Spleen (tissue), 11 donors: ENCODE results near the gene NAGPA. TPM values are rescaled to one million over a fixed set of nuclear protein-coding genes. Genes with fewer than 3 reads are reported as not detected.

ENCODE experiments used
- DNase-seq: peaks from one replicate; pipeline ENCODE4 v3.0.0-alpha.2; 2020
- H3K27ac ChIP-seq, 8 donors: fragments of 200-600 bp; sonication (generic) in 7 of 8; 1 replicate in 4 of 8; 2 replicates in 4 of 8; pipeline versions ENCODE4 v1.5.0 to v1.8.0; 2016 to 2021; ENCODE audit warnings: inconsistent platforms in 4 of 8, mild to moderate bottlenecking in 4 of 8, moderate library complexity in 1 of 8
- H3K27me3 ChIP-seq, 7 donors: fragments of 200-600 bp; sonication (generic) in 6 of 7; replicated peaks in 1 of 7; 1 replicate in 4 of 7; 2 replicates in 3 of 7; pipeline versions ENCODE4 v1.5.0 to v1.8.0; 2016 to 2021; ENCODE audit warnings: inconsistent platforms in 3 of 7, mild to moderate bottlenecking in 1 of 7
- H3K36me3 ChIP-seq, 6 donors: fragments of 200-600 bp; sonication (generic) in 5 of 6; 1 replicate in 4 of 6; 2 replicates in 2 of 6; pipeline versions ENCODE4 v1.5.0 to v1.8.0; 2016 to 2021; ENCODE audit warnings: inconsistent platforms in 2 of 6
- H3K4me1 ChIP-seq, 6 donors: fragments of 200-600 bp; sonication (generic) in 5 of 6; 1 replicate in 3 of 6; 2 replicates in 3 of 6; pipeline versions ENCODE4 v1.5.0 to v1.8.0; 2016 to 2021; ENCODE audit warnings: inconsistent platforms in 3 of 6
- H3K4me3 ChIP-seq, 8 donors: fragments of 200-600 bp; sonication (generic) in 7 of 8; 1 replicate in 4 of 8; 2 replicates in 4 of 8; pipeline versions ENCODE4 v1.5.0 to v1.8.0; 2016 to 2021; ENCODE audit warnings: inconsistent platforms in 4 of 8, mild to moderate bottlenecking in 4 of 8, moderate library complexity in 2 of 8
- H3K9me3 ChIP-seq, 8 donors: fragments of 200-600 bp; sonication (generic) in 7 of 8; 1 replicate in 4 of 8; 2 replicates in 4 of 8; pipeline versions ENCODE4 v1.5.0 to v1.8.0; 2016 to 2021; ENCODE audit warnings: inconsistent platforms in 4 of 8
- CTCF ChIP-seq, 11 experiments: fragments of 200-600 bp in 7 of 11; fragments of 450-650 bp in 4 of 11; sonication (generic) in 4 of 11; IDR thresholded peaks in 8 of 11; conservative IDR thresholded peaks in 3 of 11; 1 replicate in 7 of 11; 2 replicates in 4 of 11; pipeline versions ENCODE4 v1.4.0 to v1.8.0; 2016 to 2021; ENCODE audit warnings: antibody characterized with exemption in 11 of 11, inconsistent platforms in 4 of 11, mild to moderate bottlenecking in 1 of 11
- POLR2A ChIP-seq, 3 donors: fragments of 450-650 bp; IDR thresholded peaks; one replicate each; pipeline ENCODE4 v1.5.1; 2017; ENCODE audit warnings: antibody characterized with exemption in 3 of 3, mild to moderate bottlenecking in 1 of 3
- POLR2AphosphoS5 ChIP-seq, 3 donors: sonication (generic); formaldehyde crosslinking; IDR thresholded peaks; one replicate each; pipeline ENCODE4 v1.5.1; 2017; ENCODE audit warnings: antibody characterized with exemption in 3 of 3
- WGBS, 5 donors: extraction: QIAGEN DNeasy Blood & Tissue Kit in 3 of 5; methylation state at CpG; one replicate each; pipeline versions ENCODE4 v1.1.5 to v1.1.7; 2013 to 2018; 5-methylcytosine and 5-hydroxymethylcytosine counted together
- intact Hi-C: fragments of 100-400 bp; cut with DNase I; formaldehyde crosslinking; loops from one replicate; pipeline ENCODE4 v1.15.0; 2023; ENCODE audit warnings: low total_unique reads
- polyA plus RNA-seq, 3 donors: library from polyadenylated mRNA; stranded (reverse); fragments of 200-250 nt; gene quantifications; one replicate each; pipeline ENCODE4 v1.2.1, GENCODE V29; 2013
- total RNA-seq, 7 donors: library from RNA; depleted of rRNA in 3 of 7; stranded (reverse); fragments of >200 nt in 3 of 7; fragmentation: NEBNext Ultra II Directional in 4 of 7; extraction: Animal tissue kit (Norgen Biotek cat#: 25700) in 4 of 7; gene quantifications; one replicate each; pipeline versions ENCODE4 v1.1.0 to v1.2.1, GENCODE V29; 2016 to 2021
- donor health status: healthy with polysubstance abuse.
- donor health status: DM: no; HTN: no; CAD: no; lungs with moderate emphysema.
- donor health status: DM: no; HTN: no; CAD: no.
- donor health status: Bipolar disorder and iron deficiency.
- donor health status: healthy.
- donor health status: DM: no; HTN: no; CAD: no.
- donor health status: DM: yes; HTN: yes; CAD: no.

NAGPA gene
- total and polyA plus RNA-seq, 10 donors = 11.8 to 41.8 (median 18.6) TPM

GRCh38 chr16:4982056-4982867, 51.5 kb downstream of the NAGPA start:
- no peak overlapping the region for H3K4me3 ChIP-seq
- WGBS, 5 donors = 44 to 65% (median 53%) methylated on average over 16 to 20 of the region's 20 CpGs
- intact Hi-C loops = no loop called here
- no peaks in the 10 kb centered on the region for H3K36me3 ChIP-seq
- H3K9me3 ChIP-seq = peaks cover 0 to 20% (median 3%) of the 10 kb centered on the region in 8 donors
- peaks cover 0 to 51% (median 12%) of the 10 kb centered on the region in 7 donors for H3K27me3 ChIP-seq
- TF ChIP-seq CTCF (IDR thresholded peaks at IDR 0.05 in 8 of 11, conservative IDR thresholded peaks at IDR 0.05 in 3 of 11) (no peak), POLR2AphosphoS5 (IDR thresholded peaks at IDR 0.05) (no peak), POLR2A (IDR thresholded peaks at IDR 0.05) (no peak)
- H3K27ac ChIP-seq = no peak overlapping the region
- peaks cover 0 to under 1% (median 0%) of the 10 kb centered on the region in 6 donors for H3K4me1 ChIP-seq
- DNase-seq = peak; percentile 22

- no peak for TF ChIP-seq POLR2A (IDR thresholded peaks at IDR 0.05)
- TF ChIP-seq CTCF (IDR thresholded peaks at IDR 0.05 in 8 of 11, conservative IDR thresholded peaks at IDR 0.05 in 3 of 11) = no peak
- no peak for TF ChIP-seq POLR2AphosphoS5 (IDR thresholded peaks at IDR 0.05)
- Histone ChIP-seq H3K9me3 (peaks cover 0 to 20% (median 5%) of the 10 kb centered on the region in 8 donors), H3K27me3 (peaks cover 0 to 43% (median 5%) of the 10 kb centered on the region in 7 donors), H3K4me1 (peaks cover 0 to under 1% (median 0%) of the 10 kb centered on the region in 6 donors), H3K36me3 (no peaks in the 10 kb centered on the region), H3K27ac (no peak overlapping the region), H3K4me3 (no peak overlapping the region)
- WGBS, 5 donors = 68 to 75% (median 72%) methylated on average over 7 of the region's 7 CpGs
- DNase-seq = no peak
- intact Hi-C loops = no loop called here
These were observed 52.3 kb downstream of the NAGPA start for GRCh38 chr16:4981473-4981872.

- Histone ChIP-seq H3K27me3 (peaks cover 0 to 35% (median 3%) of the 10 kb centered on the region in 7 donors), H3K9me3 (peaks cover 0 to 19% (median 7%) of the 10 kb centered on the region in 8 donors), H3K27ac (no peak overlapping the region), H3K36me3 (no peaks in the 10 kb centered on the region), H3K4me3 (no peak overlapping the region), H3K4me1 (peaks cover 0 to 6% (median 1%) of the 10 kb centered on the region in 6 donors)
- intact Hi-C loops = no loop called here
- no peak for TF ChIP-seq POLR2A (IDR thresholded peaks at IDR 0.05)
- TF ChIP-seq POLR2AphosphoS5 (IDR thresholded peaks at IDR 0.05) = no peak
- no peak for TF ChIP-seq CTCF (IDR thresholded peaks at IDR 0.05 in 8 of 11, conservative IDR thresholded peaks at IDR 0.05 in 3 of 11)
- DNase-seq = peak; percentile 17
- 70 to 83% (median 75%) methylated on average over 10 of the region's 10 CpGs for WGBS, 5 donors
These were observed 53.0 kb downstream of the NAGPA start for GRCh38 chr16:4980691-4981090.
